ENCODE measurements around the gene SH3PXD2A. TPM values are rescaled to one million over a fixed set of nuclear protein-coding genes. Genes with fewer than 3 reads are reported as not detected.
A peak's percentile ranks its signal among the peaks of the same experiment; 100 is the strongest.

The SH3PXD2A gene
- total and polyA plus RNA-seq, 2 experiments from 2014 or later, result 1.8 to 5.0 TPM

GRCh38 chr10:103648636-103649532 lies 206.5 kb downstream of the SH3PXD2A start:
- no peak overlapping the region for H3K27ac Mint-ChIP-seq
- Histone ChIP-seq H3K4me2 (peak overlapping the region; percentile 66), H2AFZ (no peak overlapping the region), H3K27me3 (ENCODE audit: insufficient read depth) (no peaks in the 10 kb centered on the region), H3F3A (replicated peaks; ENCODE audit: low read depth) (no peaks in the 10 kb centered on the region), H3K79me2 (replicated peaks; ENCODE audit: insufficient read depth) (no peaks in the 10 kb centered on the region), H3K4me3 (no peak overlapping the region), H3K27ac (ENCODE audit: low read depth) (no peak overlapping the region), H3K9me2 (ENCODE audit: insufficient read depth) (no peaks in the 10 kb centered on the region), H3K36me3 (ENCODE audit: insufficient read depth) (no peaks in the 10 kb centered on the region), H4K20me1 (replicated peaks; ENCODE audit: insufficient read depth) (no peaks in the 10 kb centered on the region), H3K4me1 (ENCODE audit: insufficient read depth) (peaks cover 20% of the 10 kb centered on the region; the same call in 1 of the 2 replicates)
- peaks cover 12% of the 10 kb centered on the region for H3K36me3 Mint-ChIP-seq (ENCODE audit: low read depth)
- peaks cover 60% of the 10 kb centered on the region for H3K4me1 Mint-ChIP-seq
- DNase-seq (ENCODE audit: low spot score), result no peak
- TF ChIP-seq STAT1 (IDR thresholded peaks at IDR 0.05; ENCODE audit: unreplicated experiment) (no peak), EZH2phosphoT487 (IDR thresholded peaks at IDR 0.05; ENCODE audit: unreplicated experiment) (no peak), CTCF (conservative IDR thresholded peaks at IDR 0.05; ENCODE audit: low read depth in 2 of 2) (no peak), ZNF114 (CRISPR knock-in tag; IDR thresholded peaks at IDR 0.05) (no peak), ZNF331 (CRISPR knock-in tag; IDR thresholded peaks at IDR 0.05; ENCODE audit: low read depth) (no peak), POLR2AphosphoS5 (IDR thresholded peaks at IDR 0.05; ENCODE audit: low read depth) (no peak), EZH2 (IDR thresholded peaks at IDR 0.05; ENCODE audit: low read depth, unreplicated experiment) (no peak), JUNB (IDR thresholded peaks at IDR 0.05; ENCODE audit: unreplicated experiment) (no peak), ZNF462 (CRISPR knock-in tag; IDR thresholded peaks at IDR 0.05) (no peak)
- peaks cover 12% of the 10 kb centered on the region for H3K27me3 Mint-ChIP-seq (ENCODE audit: insufficient read depth, low read depth, poor library complexity)
- no peak overlapping the region for H3K4me3 Mint-ChIP-seq
- no peaks in the 10 kb centered on the region for H3K9me3 Mint-ChIP-seq
- ATAC-seq, result no peak
